ENCODE results near the gene ERCC6L2. TPM values are rescaled to one million over a fixed set of nuclear protein-coding genes. Genes with fewer than 3 reads are reported as not detected.

ERCC6L2 gene
- total and polyA plus RNA-seq, 2 experiments from 2014 or later = 33.5 to 80.6 TPM

DNA sequence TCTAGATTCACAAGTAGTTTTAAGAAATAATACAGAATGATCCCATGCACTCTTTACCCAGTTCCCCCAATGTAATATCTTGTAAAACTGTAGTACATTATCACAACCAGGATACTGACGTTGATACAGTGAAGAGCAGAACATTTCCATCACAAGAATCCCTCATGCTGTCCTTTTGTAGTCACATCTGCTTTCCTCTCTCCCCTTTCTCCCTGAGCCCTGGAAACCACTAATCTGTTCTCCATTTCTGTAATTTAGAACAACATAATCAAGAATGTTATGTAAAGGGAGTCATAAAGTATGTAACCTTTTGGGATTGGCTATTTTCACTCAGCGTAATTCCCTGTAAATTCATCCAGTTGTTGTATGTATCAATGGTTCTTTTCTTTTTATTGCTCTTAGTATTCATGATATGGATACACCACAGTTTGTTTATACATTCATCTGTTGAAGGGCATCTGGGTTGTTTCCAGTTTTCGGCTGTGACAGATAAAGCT lies 61.1 kb downstream of the ERCC6L2 start (continued):
- TF ChIP-seq, protein P1, sequence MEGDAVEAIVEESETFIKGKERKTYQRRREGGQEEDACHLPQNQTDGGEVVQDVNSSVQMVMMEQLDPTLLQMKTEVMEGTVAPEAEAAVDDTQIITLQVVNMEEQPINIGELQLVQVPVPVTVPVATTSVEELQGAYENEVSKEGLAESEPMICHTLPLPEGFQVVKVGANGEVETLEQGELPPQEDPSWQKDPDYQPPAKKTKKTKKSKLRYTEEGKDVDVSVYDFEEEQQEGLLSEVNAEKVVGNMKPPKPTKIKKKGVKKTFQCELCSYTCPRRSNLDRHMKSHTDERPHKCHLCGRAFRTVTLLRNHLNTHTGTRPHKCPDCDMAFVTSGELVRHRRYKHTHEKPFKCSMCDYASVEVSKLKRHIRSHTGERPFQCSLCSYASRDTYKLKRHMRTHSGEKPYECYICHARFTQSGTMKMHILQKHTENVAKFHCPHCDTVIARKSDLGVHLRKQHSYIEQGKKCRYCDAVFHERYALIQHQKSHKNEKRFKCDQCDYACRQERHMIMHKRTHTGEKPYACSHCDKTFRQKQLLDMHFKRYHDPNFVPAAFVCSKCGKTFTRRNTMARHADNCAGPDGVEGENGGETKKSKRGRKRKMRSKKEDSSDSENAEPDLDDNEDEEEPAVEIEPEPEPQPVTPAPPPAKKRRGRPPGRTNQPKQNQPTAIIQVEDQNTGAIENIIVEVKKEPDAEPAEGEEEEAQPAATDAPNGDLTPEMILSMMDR (conservative IDR thresholded peaks at IDR 0.05; ENCODE audit: low read depth in 2 of 2) = no peak
- TF ChIP-seq ZNF331 (CRISPR knock-in tag; IDR thresholded peaks at IDR 0.05; ENCODE audit: low read depth) (no peak), STAT1 (IDR thresholded peaks at IDR 0.05; ENCODE audit: unreplicated experiment) (no peak), EZH2 (IDR thresholded peaks at IDR 0.05; ENCODE audit: low read depth, unreplicated experiment) (no peak)
- TF ChIP-seq, protein P2, sequence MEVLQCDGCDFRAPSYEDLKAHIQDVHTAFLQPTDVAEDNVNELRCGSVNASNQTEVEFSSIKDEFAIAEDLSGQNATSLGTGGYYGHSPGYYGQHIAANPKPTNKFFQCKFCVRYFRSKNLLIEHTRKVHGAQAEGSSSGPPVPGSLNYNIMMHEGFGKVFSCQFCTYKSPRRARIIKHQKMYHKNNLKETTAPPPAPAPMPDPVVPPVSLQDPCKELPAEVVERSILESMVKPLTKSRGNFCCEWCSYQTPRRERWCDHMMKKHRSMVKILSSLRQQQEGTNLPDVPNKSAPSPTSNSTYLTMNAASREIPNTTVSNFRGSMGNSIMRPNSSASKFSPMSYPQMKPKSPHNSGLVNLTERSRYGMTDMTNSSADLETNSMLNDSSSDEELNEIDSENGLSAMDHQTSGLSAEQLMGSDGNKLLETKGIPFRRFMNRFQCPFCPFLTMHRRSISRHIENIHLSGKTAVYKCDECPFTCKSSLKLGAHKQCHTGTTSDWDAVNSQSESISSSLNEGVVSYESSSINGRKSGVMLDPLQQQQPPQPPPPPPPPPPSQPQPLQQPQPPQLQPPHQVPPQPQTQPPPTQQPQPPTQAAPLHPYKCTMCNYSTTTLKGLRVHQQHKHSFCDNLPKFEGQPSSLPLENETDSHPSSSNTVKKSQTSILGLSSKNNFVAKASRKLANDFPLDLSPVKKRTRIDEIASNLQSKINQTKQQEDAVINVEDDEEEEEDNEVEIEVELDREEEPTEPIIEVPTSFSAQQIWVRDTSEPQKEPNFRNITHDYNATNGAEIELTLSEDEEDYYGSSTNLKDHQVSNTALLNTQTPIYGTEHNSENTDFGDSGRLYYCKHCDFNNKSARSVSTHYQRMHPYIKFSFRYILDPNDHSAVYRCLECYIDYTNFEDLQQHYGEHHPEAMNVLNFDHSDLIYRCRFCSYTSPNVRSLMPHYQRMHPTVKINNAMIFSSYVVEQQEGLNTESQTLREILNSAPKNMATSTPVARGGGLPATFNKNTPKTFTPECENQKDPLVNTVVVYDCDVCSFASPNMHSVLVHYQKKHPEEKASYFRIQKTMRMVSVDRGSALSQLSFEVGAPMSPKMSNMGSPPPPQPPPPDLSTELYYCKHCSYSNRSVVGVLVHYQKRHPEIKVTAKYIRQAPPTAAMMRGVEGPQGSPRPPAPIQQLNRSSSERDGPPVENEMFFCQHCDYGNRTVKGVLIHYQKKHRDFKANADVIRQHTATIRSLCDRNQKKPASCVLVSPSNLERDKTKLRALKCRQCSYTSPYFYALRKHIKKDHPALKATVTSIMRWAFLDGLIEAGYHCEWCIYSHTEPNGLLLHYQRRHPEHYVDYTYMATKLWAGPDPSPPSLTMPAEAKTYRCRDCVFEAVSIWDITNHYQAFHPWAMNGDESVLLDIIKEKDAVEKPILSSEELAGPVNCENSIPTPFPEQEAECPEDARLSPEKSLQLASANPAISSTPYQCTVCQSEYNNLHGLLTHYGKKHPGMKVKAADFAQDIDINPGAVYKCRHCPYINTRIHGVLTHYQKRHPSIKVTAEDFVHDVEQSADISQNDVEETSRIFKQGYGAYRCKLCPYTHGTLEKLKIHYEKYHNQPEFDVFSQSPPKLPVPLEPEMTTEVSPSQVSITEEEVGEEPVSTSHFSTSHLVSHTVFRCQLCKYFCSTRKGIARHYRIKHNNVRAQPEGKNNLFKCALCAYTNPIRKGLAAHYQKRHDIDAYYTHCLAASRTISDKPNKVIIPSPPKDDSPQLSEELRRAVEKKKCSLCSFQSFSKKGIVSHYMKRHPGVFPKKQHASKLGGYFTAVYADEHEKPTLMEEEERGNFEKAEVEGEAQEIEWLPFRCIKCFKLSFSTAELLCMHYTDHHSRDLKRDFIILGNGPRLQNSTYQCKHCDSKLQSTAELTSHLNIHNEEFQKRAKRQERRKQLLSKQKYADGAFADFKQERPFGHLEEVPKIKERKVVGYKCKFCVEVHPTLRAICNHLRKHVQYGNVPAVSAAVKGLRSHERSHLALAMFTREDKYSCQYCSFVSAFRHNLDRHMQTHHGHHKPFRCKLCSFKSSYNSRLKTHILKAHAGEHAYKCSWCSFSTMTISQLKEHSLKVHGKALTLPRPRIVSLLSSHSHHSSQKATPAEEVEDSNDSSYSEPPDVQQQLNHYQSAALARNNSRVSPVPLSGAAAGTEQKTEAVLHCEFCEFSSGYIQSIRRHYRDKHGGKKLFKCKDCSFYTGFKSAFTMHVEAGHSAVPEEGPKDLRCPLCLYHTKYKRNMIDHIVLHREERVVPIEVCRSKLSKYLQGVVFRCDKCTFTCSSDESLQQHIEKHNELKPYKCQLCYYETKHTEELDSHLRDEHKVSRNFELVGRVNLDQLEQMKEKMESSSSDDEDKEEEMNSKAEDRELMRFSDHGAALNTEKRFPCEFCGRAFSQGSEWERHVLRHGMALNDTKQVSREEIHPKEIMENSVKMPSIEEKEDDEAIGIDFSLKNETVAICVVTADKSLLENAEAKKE (CRISPR knock-in tag; IDR thresholded peaks at IDR 0.05) = no peak

DNA sequence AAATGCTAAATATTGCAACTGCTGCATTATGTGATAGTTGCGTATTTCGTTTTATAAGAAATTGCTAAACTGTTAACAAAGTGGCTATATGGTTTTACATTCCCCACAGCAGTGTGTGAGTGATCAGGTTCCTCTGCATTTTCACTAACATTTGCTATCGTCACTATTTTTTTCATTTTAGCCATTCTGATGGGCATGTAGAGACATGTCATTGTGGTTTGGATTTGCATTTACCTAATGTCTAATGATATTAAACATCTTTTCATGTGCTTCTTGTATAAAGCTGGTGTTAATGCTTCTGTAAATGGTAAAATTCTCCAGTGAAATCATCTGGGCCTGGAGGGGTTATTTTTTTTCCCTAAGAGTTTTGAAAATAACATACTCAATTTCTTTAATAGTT lies 61.6 kb downstream of the ERCC6L2 start:
- H3K4me2 ChIP-seq = no peak overlapping the region
- H3K36me3 ChIP-seq (ENCODE audit: insufficient read depth) = peaks cover 17% of the 10 kb centered on the region; the same call in 1 of the 2 replicates
- Mint-ChIP-seq H3K4me1 (peaks cover 15% of the 10 kb centered on the region), H3K36me3 (ENCODE audit: low read depth) (peaks cover 44% of the 10 kb centered on the region), H3K27ac (peak overlapping the region; percentile 58; the same call in 1 of the 2 replicates), H3K4me3 (no peak overlapping the region), H3K9me3 (no peaks in the 10 kb centered on the region; the same call in 2 of the 3 replicates), H3K27me3 (ENCODE audit: insufficient read depth, low read depth, poor library complexity) (no peaks in the 10 kb centered on the region)
- H4K20me1 ChIP-seq (replicated peaks; ENCODE audit: insufficient read depth) = no peaks in the 10 kb centered on the region; the same call in 1 of the 2 replicates
- H3K4me3 ChIP-seq = no peak overlapping the region
- ATAC-seq (no peak), DNase-seq (ENCODE audit: low spot score) (no peak)
- H3K27ac ChIP-seq (ENCODE audit: low read depth) = no peak overlapping the region
- H3K9me2 ChIP-seq (ENCODE audit: insufficient read depth) = no peaks in the 10 kb centered on the region
- peaks cover 11% of the 10 kb centered on the region; the same call in 1 of the 2 replicates for H3K79me2 ChIP-seq (replicated peaks; ENCODE audit: insufficient read depth)
- no peak overlapping the region for H2AFZ ChIP-seq
- H3K4me1 ChIP-seq (ENCODE audit: insufficient read depth) = no peaks in the 10 kb centered on the region
- no peaks in the 10 kb centered on the region for H3F3A ChIP-seq (replicated peaks; ENCODE audit: low read depth)
- H3K27me3 ChIP-seq (ENCODE audit: insufficient read depth) = no peaks in the 10 kb centered on the region
- TF ChIP-seq EZH2phosphoT487 (IDR thresholded peaks at IDR 0.05; ENCODE audit: unreplicated experiment) (no peak), EZH2 (IDR thresholded peaks at IDR 0.05; ENCODE audit: low read depth, unreplicated experiment) (no peak), POLR2AphosphoS5 (IDR thresholded peaks at IDR 0.05; ENCODE audit: low read depth) (no peak), JUNB (IDR thresholded peaks at IDR 0.05; ENCODE audit: unreplicated experiment) (no peak), ZNF114 (CRISPR knock-in tag; IDR thresholded peaks at IDR 0.05) (no peak), NANOG (IDR thresholded peaks at IDR 0.05; ENCODE audit: borderline replicate concordance) (no peak), STAT1 (IDR thresholded peaks at IDR 0.05; ENCODE audit: unreplicated experiment) (no peak), CREB1 (CRISPR knock-in tag; IDR thresholded peaks at IDR 0.05; ENCODE audit: low read depth) (no peak)
- TF ChIP-seq, protein P3, sequence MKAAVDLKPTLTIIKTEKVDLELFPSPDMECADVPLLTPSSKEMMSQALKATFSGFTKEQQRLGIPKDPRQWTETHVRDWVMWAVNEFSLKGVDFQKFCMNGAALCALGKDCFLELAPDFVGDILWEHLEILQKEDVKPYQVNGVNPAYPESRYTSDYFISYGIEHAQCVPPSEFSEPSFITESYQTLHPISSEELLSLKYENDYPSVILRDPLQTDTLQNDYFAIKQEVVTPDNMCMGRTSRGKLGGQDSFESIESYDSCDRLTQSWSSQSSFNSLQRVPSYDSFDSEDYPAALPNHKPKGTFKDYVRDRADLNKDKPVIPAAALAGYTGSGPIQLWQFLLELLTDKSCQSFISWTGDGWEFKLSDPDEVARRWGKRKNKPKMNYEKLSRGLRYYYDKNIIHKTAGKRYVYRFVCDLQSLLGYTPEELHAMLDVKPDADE (IDR thresholded peaks at IDR 0.05) = no peak
